Lung (tissue), 12 donors: ENCODE data around the gene EEPD1. TPM values are rescaled to one million over a fixed set of nuclear protein-coding genes. Genes with fewer than 3 reads are reported as not detected.

Experiments used
- ATAC-seq: fragments of 200-7000 bp; cut with Tn5 transposase; one replicate; pipeline ENCODE4 v1.9.1; 2020; ENCODE audit warnings: moderate number of reproducible peaks; ENCODE audit not compliant: insufficient read depth, low FRiP score
- DNase-seq, 3 donors: peaks; one replicate each; pipeline ENCODE4 v3.0.0-alpha.2; 2013 to 2017
- H3K27ac ChIP-seq, 2 donors: one replicate each; pipeline ENCODE4 v1.5.1; 2013; ENCODE audit warnings: mild to moderate bottlenecking in 2 of 2, moderate library complexity in 2 of 2, control low read depth in 1 of 2, inconsistent platforms in 1 of 2, low read depth in 1 of 2, low read length in 1 of 2
- H3K27me3 ChIP-seq, 3 donors: one replicate each; pipeline ENCODE4 v1.5.1; 2013; ENCODE audit warnings: low read length in 2 of 3; ENCODE audit not compliant: control insufficient read depth in 3 of 3, insufficient read depth in 3 of 3
- H3K36me3 ChIP-seq, 4 donors: one replicate each; pipeline ENCODE4 v1.5.1; 2013; ENCODE audit warnings: low read length in 4 of 4, mild to moderate bottlenecking in 1 of 4, moderate library complexity in 1 of 4; ENCODE audit not compliant: control insufficient read depth in 4 of 4, insufficient read depth in 4 of 4
- H3K4me1 ChIP-seq, 5 donors: one replicate each; pipeline ENCODE4 v1.5.1; 2013; ENCODE audit warnings: low read length in 5 of 5, mild to moderate bottlenecking in 2 of 5, moderate library complexity in 1 of 5; ENCODE audit not compliant: control insufficient read depth in 5 of 5, insufficient read depth in 5 of 5
- H3K4me3 ChIP-seq: one replicate; pipeline ENCODE4 v1.5.1; 2013; ENCODE audit warnings: mild to moderate bottlenecking, control low read depth, moderate library complexity
- H3K9ac ChIP-seq, 2 donors: one replicate each; pipeline ENCODE4 v1.5.1; 2013; ENCODE audit warnings: low read length in 2 of 2, control low read depth in 1 of 2; ENCODE audit not compliant: insufficient read depth in 1 of 2
- H3K9me3 ChIP-seq, 4 donors: one replicate each; pipeline ENCODE4 v1.5.1; 2013; ENCODE audit warnings: low read length in 3 of 4, mild to moderate bottlenecking in 1 of 4, moderate library complexity in 1 of 4; ENCODE audit not compliant: control insufficient read depth in 4 of 4, insufficient read depth in 3 of 4
- WGBS, 2 donors: extraction: QIAGEN DNeasy Blood & Tissue Kit; methylation state at CpG; one replicate each; pipeline ENCODE4 v1.1.7; 2013; 5-methylcytosine and 5-hydroxymethylcytosine counted together
- polyA plus RNA-seq, 2 donors: library from polyadenylated mRNA; stranded (reverse); fragments of 200-250 nt; gene quantifications; one replicate each; pipeline ENCODE4 v1.2.1, GENCODE V29; 2013
- total RNA-seq, 2 donors: library from RNA; depleted of rRNA in 1 of 2; stranded (reverse); fragments of >200 nt in 1 of 2; gene quantifications; one replicate each; pipeline ENCODE4 v1.2.1, GENCODE V29; 2014 to 2021
- TF ChIP-seq, protein P1 (sequence below): IDR thresholded peaks from 2 replicates; pipeline ENCODE4 v1.5.1; 2012; ENCODE audit warnings: mild to moderate bottlenecking; ENCODE audit errors: control extremely low read depth, extremely low read depth
- donor health status: control.
- donor health status: control.
- donor health status: Bipolar disorder and iron deficiency.
- donor health status: healthy.
- donor health status: DM: yes; HTN: yes; CAD: no.

EEPD1 gene
- total and polyA plus RNA-seq, 4 donors, result 5.4 to 15.3 (median 7.9) TPM

- no peak overlapping the region for H3K9ac ChIP-seq
- H3K36me3 ChIP-seq, result no peaks in the 10 kb centered on the region
- no peak overlapping the region for H3K27ac ChIP-seq
- H3K9me3 ChIP-seq, result peaks cover 0 to 3% (median 0%) of the 10 kb centered on the region in 4 donors
- TF ChIP-seq, protein P1, sequence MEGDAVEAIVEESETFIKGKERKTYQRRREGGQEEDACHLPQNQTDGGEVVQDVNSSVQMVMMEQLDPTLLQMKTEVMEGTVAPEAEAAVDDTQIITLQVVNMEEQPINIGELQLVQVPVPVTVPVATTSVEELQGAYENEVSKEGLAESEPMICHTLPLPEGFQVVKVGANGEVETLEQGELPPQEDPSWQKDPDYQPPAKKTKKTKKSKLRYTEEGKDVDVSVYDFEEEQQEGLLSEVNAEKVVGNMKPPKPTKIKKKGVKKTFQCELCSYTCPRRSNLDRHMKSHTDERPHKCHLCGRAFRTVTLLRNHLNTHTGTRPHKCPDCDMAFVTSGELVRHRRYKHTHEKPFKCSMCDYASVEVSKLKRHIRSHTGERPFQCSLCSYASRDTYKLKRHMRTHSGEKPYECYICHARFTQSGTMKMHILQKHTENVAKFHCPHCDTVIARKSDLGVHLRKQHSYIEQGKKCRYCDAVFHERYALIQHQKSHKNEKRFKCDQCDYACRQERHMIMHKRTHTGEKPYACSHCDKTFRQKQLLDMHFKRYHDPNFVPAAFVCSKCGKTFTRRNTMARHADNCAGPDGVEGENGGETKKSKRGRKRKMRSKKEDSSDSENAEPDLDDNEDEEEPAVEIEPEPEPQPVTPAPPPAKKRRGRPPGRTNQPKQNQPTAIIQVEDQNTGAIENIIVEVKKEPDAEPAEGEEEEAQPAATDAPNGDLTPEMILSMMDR, result no peak
- DNase-seq, result no peak
- ATAC-seq, result no peak
- H3K4me1 ChIP-seq, result peaks cover 0 to 11% (median 0%) of the 10 kb centered on the region in 5 donors
- H3K27me3 ChIP-seq, result no peaks in the 10 kb centered on the region
- no peak overlapping the region for H3K4me3 ChIP-seq
- WGBS, 2 donors, result 69% methylated on average over 4 of the region's 4 CpGs
Measured at GRCh38 chr7:36176697-36177096, 23.6 kb downstream of the EEPD1 start.

DNA sequence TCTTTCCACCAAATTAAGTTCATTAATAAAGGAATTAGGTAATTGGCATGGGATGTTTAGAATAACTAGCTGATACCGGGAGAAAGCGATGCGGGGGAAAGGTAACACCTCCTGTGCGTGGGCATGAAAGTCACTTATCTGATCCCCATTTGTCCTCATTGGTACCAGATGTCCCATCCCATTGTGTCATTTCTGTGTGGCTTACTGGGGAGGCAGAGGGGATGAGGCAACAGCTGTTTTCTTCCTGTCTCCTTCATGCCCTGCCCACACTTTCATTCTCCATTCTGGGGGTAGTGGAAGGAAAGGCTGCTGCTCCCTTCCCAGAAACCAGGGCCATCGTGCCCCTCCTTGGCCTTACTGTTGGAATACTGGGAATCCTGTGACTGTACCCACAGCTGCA is 27.1 kb downstream of the EEPD1 start:
- ATAC-seq (no peak), DNase-seq (no peak)
- 59 to 73% methylated on average over 5 of the region's 5 CpGs for WGBS, 2 donors
- H3K36me3 ChIP-seq, result no peaks in the 10 kb centered on the region
- no peaks in the 10 kb centered on the region for H3K27me3 ChIP-seq
- no peak overlapping the region for H3K4me3 ChIP-seq
- H3K27ac ChIP-seq, result no peak overlapping the region
- no peak overlapping the region for H3K9ac ChIP-seq
- peaks cover 0 to 15% (median 3%) of the 10 kb centered on the region in 5 donors for H3K4me1 ChIP-seq
- TF ChIP-seq, protein P1, result no peak
- no peaks in the 10 kb centered on the region for H3K9me3 ChIP-seq

- TF ChIP-seq, protein P1, result no peak
- H3K36me3 ChIP-seq, result peaks cover 0 to 2% (median 0%) of the 10 kb centered on the region in 4 donors
- H3K27ac ChIP-seq, result no peak overlapping the region
- H3K27me3 ChIP-seq, result no peaks in the 10 kb centered on the region
- peaks cover 0 to 15% (median 3%) of the 10 kb centered on the region in 5 donors for H3K4me1 ChIP-seq
- H3K4me3 ChIP-seq, result no peak overlapping the region
- H3K9ac ChIP-seq, result no peak overlapping the region
- no peak for ATAC-seq
- DNase-seq, result no peak
- H3K9me3 ChIP-seq, result no peaks in the 10 kb centered on the region
- WGBS, 2 donors, result 89 to 91% methylated on average over 4 of the region's 4 CpGs
Measured at GRCh38 chr7:36181668-36182067, 28.6 kb downstream of the EEPD1 start.
